BLaER1 (cell line): ENCODE measurements around the gene METTL1.

Source experiments
- H3K27ac ChIP-seq: shearing (Covaris generic); formaldehyde crosslinking; 2 replicates; pipeline ENCODE4 v1.8.1; 2022
- H3K27me3 ChIP-seq: shearing (Covaris generic); formaldehyde crosslinking; 2 replicates; pipeline ENCODE4 v1.8.1; 2022
- H3K36me3 ChIP-seq: shearing (Covaris generic); formaldehyde crosslinking; 2 replicates; pipeline ENCODE4 v1.8.1; 2022
- H3K4me1 ChIP-seq: shearing (Covaris generic); formaldehyde crosslinking; 2 replicates; pipeline ENCODE4 v1.8.1; 2022
- H3K4me2 ChIP-seq: shearing (Covaris generic); formaldehyde crosslinking; 2 replicates; pipeline ENCODE4 v1.8.1; 2022
- H3K4me3 ChIP-seq: shearing (Covaris generic); formaldehyde crosslinking; 2 replicates; pipeline ENCODE4 v1.8.1; 2022
- H3K9ac ChIP-seq: shearing (Covaris generic); formaldehyde crosslinking; 2 replicates; pipeline ENCODE4 v1.8.1; 2022
- H3K9me3 ChIP-seq: shearing (Covaris generic); formaldehyde crosslinking; 2 replicates; pipeline ENCODE4 v1.8.1; 2022
- H4K20me1 ChIP-seq: shearing (Covaris generic); formaldehyde crosslinking; 2 replicates; pipeline ENCODE4 v1.8.1; 2022
- Cebpa-rat ChIP-seq: shearing (Covaris generic); IDR thresholded peaks from 2 replicates; pipeline ENCODE4 v1.8.1; 2022

Gene METTL1

GRCh38 chr12:57749061-57749460 lies 22.8 kb downstream of the METTL1 start:
- H3K27me3 ChIP-seq = peaks cover 14% of the 10 kb centered on the region
- no peak for TF ChIP-seq Cebpa-rat
- no peak overlapping the region for H3K9ac ChIP-seq
- H3K4me1 ChIP-seq = peaks cover 44% of the 10 kb centered on the region
- peaks cover 49% of the 10 kb centered on the region for H4K20me1 ChIP-seq
- no peak overlapping the region for H3K4me2 ChIP-seq
- H3K36me3 ChIP-seq = peaks cover 58% of the 10 kb centered on the region
- H3K27ac ChIP-seq = no peak overlapping the region
- no peak overlapping the region for H3K4me3 ChIP-seq
- no peaks in the 10 kb centered on the region for H3K9me3 ChIP-seq

- H3K4me3 ChIP-seq = peak overlapping the region; percentile 93; the same call in 1 of the 2 replicates
- H4K20me1 ChIP-seq = peaks cover 40% of the 10 kb centered on the region
- H3K27me3 ChIP-seq = no peaks in the 10 kb centered on the region
- peak overlapping the region; percentile 93 for H3K9ac ChIP-seq
- peak overlapping the region; percentile 96 for H3K4me2 ChIP-seq
- peaks cover 56% of the 10 kb centered on the region for H3K36me3 ChIP-seq
- H3K27ac ChIP-seq = no peak overlapping the region
- no peaks in the 10 kb centered on the region for H3K9me3 ChIP-seq
- H3K4me1 ChIP-seq = peaks cover 49% of the 10 kb centered on the region
- no peak for TF ChIP-seq Cebpa-rat
Observed at GRCh38 chr12:57746025-57746424, 25.9 kb downstream of the METTL1 start.

GRCh38 chr12:57745485-57745881 lies 26.4 kb downstream of the METTL1 start:
- Histone ChIP-seq H3K27me3 (no peaks in the 10 kb centered on the region), H3K27ac (peak overlapping the region; percentile 93), H3K4me2 (peak overlapping the region; percentile 96), H3K36me3 (peaks cover 51% of the 10 kb centered on the region), H3K4me3 (peak overlapping the region; percentile 93), H3K9ac (peak overlapping the region; percentile 93), H3K9me3 (no peaks in the 10 kb centered on the region), H3K4me1 (peaks cover 49% of the 10 kb centered on the region), H4K20me1 (peaks cover 34% of the 10 kb centered on the region)
- no peak for TF ChIP-seq Cebpa-rat

- peak within 1 kb of the TSS; percentile 93 for H3K27ac ChIP-seq
Observed at GRCh38 chr12:57744777-57745484, 27.0 kb downstream of the METTL1 start, which contains the start of gene TSPAN31. TSS of gene TSPAN31 (plus strand) at chr12:57745039. CDS start at chr12:57745155, 116 bp downstream.

GRCh38 chr12:57744194-57744776 lies 27.6 kb downstream of the METTL1 start:
- peak overlapping the region; percentile 93 for H3K9ac ChIP-seq
- peak overlapping the region; percentile 93 for H3K27ac ChIP-seq
- peaks cover 57% of the 10 kb centered on the region for H3K4me1 ChIP-seq
- H4K20me1 ChIP-seq = peaks cover 27% of the 10 kb centered on the region
- H3K4me2 ChIP-seq = peak overlapping the region; percentile 96
- H3K9me3 ChIP-seq = no peaks in the 10 kb centered on the region
- peaks cover 43% of the 10 kb centered on the region for H3K36me3 ChIP-seq
- H3K4me3 ChIP-seq = peak overlapping the region; percentile 93
- H3K27me3 ChIP-seq = no peaks in the 10 kb centered on the region
- TF ChIP-seq Cebpa-rat = peak; percentile 34; the same call in 1 of the 2 replicates

More at GRCh38 chr12:57744777-57745484, 27.0 kb downstream of the METTL1 start, which contains the start of gene TSPAN31:
- peak; percentile 11; the same call in 1 of the 2 replicates for TF ChIP-seq Cebpa-rat
- H3K9me3 ChIP-seq = no peaks in the 10 kb centered on the region
- H3K9ac ChIP-seq = peak within 1 kb of the TSS; percentile 93
- H3K36me3 ChIP-seq = peaks cover 45% of the 10 kb centered on the region
- peak within 1 kb of the TSS; percentile 93 for H3K4me3 ChIP-seq
- no peaks in the 10 kb centered on the region for H3K27me3 ChIP-seq
- H3K4me2 ChIP-seq = peak within 1 kb of the TSS; percentile 96
- peaks cover 50% of the 10 kb centered on the region for H3K4me1 ChIP-seq
- H4K20me1 ChIP-seq = peaks cover 31% of the 10 kb centered on the region

GRCh38 chr12:57743769-57744168 lies 28.1 kb downstream of the METTL1 start:
- Histone ChIP-seq H3K36me3 (peaks cover 40% of the 10 kb centered on the region), H3K4me3 (peak overlapping the region; percentile 93), H3K4me2 (peak overlapping the region; percentile 96), H3K4me1 (peaks cover 60% of the 10 kb centered on the region), H3K9me3 (no peaks in the 10 kb centered on the region), H3K27ac (peak overlapping the region; percentile 93), H3K9ac (peak overlapping the region; percentile 93), H3K27me3 (no peaks in the 10 kb centered on the region), H4K20me1 (peaks cover 24% of the 10 kb centered on the region)
- TF ChIP-seq Cebpa-rat = no peak

GRCh38 chr12:57741844-57742738 lies 29.8 kb downstream of the METTL1 start:
- Histone ChIP-seq H3K4me3 (peak overlapping the region; percentile 70), H3K27me3 (no peaks in the 10 kb centered on the region), H4K20me1 (peaks cover 24% of the 10 kb centered on the region), H3K9me3 (no peaks in the 10 kb centered on the region), H3K27ac (peak overlapping the region; percentile 66), H3K9ac (peak overlapping the region; percentile 75), H3K36me3 (peaks cover 33% of the 10 kb centered on the region), H3K4me2 (peak overlapping the region; percentile 96), H3K4me1 (peaks cover 60% of the 10 kb centered on the region)
- no peak for TF ChIP-seq Cebpa-rat

- no peaks in the 10 kb centered on the region for H3K9me3 ChIP-seq
- no peak for TF ChIP-seq Cebpa-rat
- H4K20me1 ChIP-seq = peaks cover 31% of the 10 kb centered on the region
- H3K4me3 ChIP-seq = peak overlapping the region; percentile 70
- H3K4me1 ChIP-seq = peaks cover 60% of the 10 kb centered on the region
- H3K4me2 ChIP-seq = peak overlapping the region; percentile 96
- H3K36me3 ChIP-seq = peaks cover 33% of the 10 kb centered on the region
- H3K9ac ChIP-seq = peak overlapping the region; percentile 75
- H3K27me3 ChIP-seq = no peaks in the 10 kb centered on the region
- H3K27ac ChIP-seq = peak overlapping the region; percentile 66
Observed at GRCh38 chr12:57741413-57741789, 30.5 kb downstream of the METTL1 start.

GRCh38 chr12:57740656-57741412 lies 31.1 kb downstream of the METTL1 start:
- H3K27ac ChIP-seq = peak overlapping the region; percentile 66

More at GRCh38 chr12:57740656-57741412, 31.1 kb downstream of the METTL1 start:
- Histone ChIP-seq H3K27me3 (no peaks in the 10 kb centered on the region), H3K9ac (peak overlapping the region; percentile 75), H3K4me2 (peak overlapping the region; percentile 96), H4K20me1 (peaks cover 31% of the 10 kb centered on the region), H3K4me1 (peaks cover 55% of the 10 kb centered on the region), H3K4me3 (peak overlapping the region; percentile 70), H3K9me3 (no peaks in the 10 kb centered on the region), H3K36me3 (peaks cover 29% of the 10 kb centered on the region)
- no peak for TF ChIP-seq Cebpa-rat
